ENCODE data around the gene SEMA6B. TPM values are rescaled to one million over a fixed set of nuclear protein-coding genes. Genes with fewer than 3 reads are reported as not detected.
A peak's percentile ranks its signal among the peaks of the same experiment; 100 is the strongest.
"Not testable (repeated sequence)": the region's sequence is repeated elsewhere in the genome, so short reads cannot be mapped to it uniquely, and the experiment has no call there.

The SEMA6B gene
- total RNA-seq, 1 experiment from 2014 or later = 8.4 TPM

DNA sequence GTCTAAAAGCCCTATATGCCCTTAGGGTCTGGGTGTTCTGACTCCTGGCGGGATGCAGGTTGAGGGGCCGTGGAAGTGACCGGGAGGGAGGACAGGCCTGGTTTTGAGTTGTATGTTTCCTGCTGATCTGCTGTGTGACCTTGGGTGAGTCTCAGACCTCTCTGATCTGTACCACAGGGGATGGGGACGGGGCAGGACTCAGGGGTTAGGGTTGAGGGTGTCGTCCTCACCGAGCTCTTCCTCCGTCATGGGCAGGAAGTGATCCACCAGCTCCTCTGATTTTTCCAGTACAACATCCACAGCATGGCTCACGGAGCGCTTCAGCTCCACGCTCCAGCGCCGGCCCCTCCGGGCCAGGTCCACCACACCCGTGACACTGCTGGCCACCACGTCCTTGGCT is 30.6 kb downstream of the SEMA6B start:
- DNase-seq (ENCODE audit: low spot score) = no peak

DNA sequence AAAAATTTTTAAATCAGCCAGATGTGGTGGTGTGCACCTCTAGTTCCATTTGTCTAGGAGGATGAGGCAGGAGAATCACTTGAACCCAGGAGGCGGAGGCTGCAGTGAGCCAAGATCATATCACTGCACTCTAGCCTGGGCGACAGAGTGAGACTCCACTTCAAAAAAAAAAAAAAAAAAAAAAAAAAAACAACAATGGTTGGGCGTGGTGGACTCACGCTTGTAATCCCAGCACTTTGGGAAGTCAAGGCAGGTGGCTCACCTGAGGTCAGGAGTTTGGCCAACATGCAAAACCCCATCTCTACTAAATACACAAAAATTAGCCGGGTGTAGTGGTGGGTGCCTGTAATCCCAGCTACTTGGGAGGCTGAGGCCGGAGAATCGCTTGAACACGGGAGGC is 32.1 kb downstream of the SEMA6B start:
- DNase-seq (ENCODE audit: low spot score) = not testable (repeated sequence)

- DNase-seq (ENCODE audit: low spot score) = no peak
Observed at GRCh38 chr19:4525563-4526002, 33.9 kb downstream of the SEMA6B start.

GRCh38 chr19:4524808-4525562 is 34.5 kb downstream of the SEMA6B start:
- DNase-seq (ENCODE audit: low spot score) = no peak

GRCh38 chr19:4523306-4524110 is 36.0 kb downstream of the SEMA6B start:
- peak; percentile 32 for DNase-seq (ENCODE audit: low spot score)

DNA sequence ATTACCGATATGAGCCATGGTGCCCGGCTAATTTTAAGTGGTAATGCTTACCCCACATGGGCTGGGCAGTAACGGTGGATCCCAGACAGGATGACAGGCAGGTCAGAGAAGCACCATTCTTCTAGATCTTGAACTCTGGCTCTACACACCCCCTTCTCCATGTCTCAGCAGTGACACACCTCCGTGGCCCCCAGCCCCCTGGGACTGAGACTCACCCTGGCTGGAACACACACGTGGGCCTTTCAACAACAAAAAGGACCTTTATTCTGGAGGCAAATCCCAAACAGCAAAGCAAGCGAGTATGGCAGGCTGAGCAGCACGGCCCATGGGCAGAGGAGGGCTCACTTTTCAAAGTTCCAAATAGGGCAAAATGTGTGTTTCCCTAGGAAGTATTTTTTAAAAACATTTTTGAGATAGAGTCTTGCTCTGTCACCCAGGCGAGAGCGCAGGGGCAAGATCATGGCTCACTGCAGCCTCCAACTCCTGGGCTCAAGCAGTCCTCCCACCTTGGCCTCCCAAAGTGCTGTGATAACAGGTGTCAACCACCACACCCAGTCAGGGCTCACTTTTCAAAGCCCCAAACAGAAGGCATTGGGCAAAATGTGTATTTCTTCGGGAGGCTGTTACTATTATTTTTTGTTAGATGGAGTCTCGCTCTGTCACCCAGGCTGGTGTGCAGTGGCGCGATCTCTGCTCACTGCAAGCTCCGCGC is 37.0 kb downstream of the SEMA6B start:
- DNase-seq (ENCODE audit: low spot score) = no peak

DNA sequence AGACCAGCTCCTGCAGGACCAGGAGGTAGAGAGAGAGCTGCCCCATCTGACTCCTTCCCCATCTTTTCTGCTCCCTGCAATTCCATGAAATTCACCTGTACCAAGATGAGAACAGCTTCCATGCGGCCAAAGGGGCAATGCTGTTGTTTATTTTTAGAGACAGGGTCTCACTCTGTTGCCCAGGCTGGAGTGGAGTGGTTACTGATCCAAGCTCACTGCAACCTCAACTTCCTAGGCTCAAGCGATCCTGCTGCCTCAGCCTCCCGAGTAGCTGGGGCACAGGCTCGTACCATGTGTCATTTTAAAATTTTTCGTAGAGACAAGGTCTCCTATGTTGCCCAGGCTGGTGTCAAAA is 37.6 kb downstream of the SEMA6B start:
- no peak for DNase-seq (ENCODE audit: low spot score)

DNA sequence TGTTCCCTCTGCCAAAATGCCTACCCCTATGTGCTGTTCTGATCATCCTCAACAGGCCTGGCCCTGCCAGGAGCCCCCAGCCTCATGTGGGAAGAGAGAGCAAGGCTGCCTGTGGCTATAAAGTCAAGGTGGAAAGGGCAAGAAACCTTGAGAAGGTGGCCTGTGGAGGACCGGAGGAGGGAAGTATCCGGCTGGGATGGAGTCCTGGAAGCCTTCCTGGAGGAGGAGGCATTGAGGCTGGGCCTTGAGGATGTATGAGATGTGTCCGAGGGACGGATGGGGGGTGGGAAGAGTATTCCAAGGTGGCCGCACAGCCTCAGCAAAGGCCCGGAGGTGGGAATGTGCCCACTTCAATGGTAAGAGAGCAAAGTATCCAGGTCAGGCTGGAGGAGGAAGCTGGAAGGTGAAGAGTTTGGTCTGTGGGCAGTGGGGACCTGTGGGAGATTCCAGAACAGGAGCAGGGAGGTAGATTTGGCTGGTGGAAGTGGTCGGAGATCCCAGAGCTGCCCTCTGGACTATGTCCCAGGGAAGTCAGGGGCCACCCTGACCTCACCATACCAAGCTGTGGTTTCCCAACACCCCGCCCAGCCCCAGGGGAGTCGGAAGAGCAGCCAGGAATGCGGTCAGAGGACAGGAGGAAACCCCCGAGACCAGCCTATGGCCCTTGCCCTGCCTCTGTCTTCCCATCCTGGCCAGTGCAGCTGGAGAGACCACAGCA is 38.2 kb downstream of the SEMA6B start:
- no peak for DNase-seq (ENCODE audit: low spot score)

DNA sequence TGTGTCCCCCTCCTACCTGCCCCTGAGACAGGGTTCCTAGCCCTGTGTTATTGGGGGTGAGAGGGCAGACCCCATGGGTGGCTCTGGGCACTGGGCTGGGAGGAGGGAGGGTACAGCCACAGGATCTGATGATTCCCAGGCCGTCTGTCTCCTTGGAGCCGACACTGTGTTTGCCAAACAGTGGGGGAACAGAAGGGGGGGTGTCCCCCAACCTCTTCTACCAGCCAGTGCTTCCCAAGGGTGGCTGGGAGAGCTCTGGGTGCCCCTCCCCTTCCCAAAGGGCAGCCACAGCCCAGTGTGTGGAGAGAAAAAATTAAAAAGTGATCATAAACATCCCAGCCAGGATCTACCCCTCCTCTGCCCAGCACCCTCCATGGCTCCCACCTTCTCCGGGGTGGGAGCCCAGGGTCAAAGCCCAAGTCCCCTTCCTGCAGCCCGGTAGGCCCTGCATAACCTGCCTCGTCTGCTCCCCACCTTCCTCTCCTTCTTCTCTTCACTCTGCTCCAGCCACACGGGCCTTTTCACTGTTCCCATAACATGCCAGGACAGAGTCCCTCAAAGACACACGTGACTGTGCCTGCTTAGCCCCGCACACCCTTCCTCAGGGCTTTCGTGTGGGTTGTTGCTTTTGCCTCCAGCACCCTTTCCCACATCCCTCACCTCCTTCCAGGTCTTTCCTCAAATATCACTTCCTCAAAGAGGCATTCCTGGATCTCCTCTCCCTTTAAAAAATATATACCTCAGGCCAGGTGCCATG is 39.8 kb downstream of the SEMA6B start:
- no peak for DNase-seq (ENCODE audit: low spot score)

GRCh38 chr19:4519172-4519496 is 40.4 kb downstream of the SEMA6B start:
- no peak for DNase-seq (ENCODE audit: low spot score)

DNA sequence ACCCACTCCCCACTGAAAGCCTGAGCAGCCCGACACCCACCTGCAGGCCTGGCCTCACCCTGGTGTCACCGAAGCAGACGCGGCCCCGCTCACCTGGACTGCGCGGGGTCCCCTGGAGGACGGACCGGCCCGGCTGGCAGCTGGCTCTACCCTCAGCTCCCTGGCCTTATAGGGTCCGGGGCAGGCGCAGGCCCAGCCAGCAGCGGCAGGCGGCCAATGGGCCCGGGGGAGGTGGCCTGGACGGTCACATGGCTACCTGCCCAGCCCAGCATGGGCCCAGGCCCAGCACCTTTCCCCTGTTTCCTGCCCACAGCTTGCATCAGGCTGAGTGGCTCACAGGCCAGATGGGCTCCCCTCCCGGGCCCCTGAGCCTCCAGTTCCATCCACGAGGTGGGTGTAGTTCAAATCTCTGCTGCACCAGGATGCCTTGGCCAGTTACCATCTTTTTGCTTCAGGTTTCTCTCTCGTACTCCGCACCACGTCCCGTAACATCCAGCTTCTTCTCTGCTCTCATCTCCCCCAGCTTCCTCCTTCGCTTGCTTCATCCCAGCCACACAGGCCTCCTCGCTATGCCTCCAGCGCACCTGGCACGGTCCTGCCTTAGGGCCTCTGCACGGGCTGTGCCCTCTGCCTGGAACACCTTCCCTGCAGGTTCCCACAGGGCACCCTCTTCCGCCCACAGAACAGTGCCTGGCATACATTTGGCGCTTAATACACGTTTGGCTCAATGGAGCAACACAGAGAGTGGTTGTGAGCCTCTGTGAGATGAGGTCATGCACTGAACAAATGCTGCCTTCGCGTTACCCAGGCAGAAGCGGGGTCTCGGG is 40.9 kb downstream of the SEMA6B start, which contains the start of gene PLIN4:
Gene PLIN4, minus strand, starts transcription at position 142 of the 827 bp plus-strand sequence. CDS start 214 bp downstream, outside the sequence.
- DNase-seq (ENCODE audit: low spot score) = peak; percentile 69

GRCh38 chr19:4517451-4518057 is 41.9 kb downstream of the SEMA6B start:
- no peak for DNase-seq (ENCODE audit: low spot score)

GRCh38 chr19:4516939-4517300 is 42.6 kb downstream of the SEMA6B start:
- no peak for DNase-seq (ENCODE audit: low spot score)

DNA sequence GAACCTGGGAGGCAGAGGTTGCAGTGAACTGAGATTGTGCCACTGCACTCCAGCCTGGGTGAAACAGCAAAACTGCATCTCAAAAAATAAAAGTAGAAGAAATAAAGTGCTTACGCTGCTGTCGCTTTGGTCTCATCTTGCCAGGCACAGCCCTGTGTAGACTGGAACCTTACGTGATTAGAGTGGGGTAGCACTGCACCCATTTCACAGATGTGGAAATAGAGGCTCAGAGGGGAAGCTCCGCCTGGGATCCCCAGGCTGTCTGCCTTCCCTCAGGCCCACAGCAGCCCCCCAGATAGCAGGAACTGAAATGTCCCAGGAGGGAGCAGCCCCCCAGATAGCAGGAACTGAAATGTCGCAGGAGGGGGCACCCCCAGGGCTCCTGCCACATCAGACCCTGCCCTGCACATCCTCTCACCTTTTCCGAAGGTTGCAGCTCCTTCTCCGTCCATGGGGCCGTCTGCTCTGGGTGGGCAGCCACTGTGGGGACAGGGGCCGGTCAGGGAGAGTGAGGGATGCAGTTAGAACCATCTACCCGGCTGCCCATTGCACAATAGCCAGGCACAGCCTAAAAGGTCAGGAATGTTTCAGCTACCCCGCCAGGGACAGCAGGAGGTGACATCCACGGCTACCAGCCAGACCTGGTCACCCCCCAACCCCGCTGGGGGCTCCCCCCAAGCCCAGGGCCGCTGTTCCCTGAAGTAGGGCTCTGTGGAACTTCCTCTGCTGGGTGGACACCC is 43.1 kb downstream of the SEMA6B start:
- no peak for DNase-seq (ENCODE audit: low spot score)

- DNase-seq (ENCODE audit: low spot score) = no peak
Observed at GRCh38 chr19:4515732-4516131, 43.8 kb downstream of the SEMA6B start.

GRCh38 chr19:4513248-4513647 is 46.2 kb downstream of the SEMA6B start:
- no peak for DNase-seq (ENCODE audit: low spot score)

GRCh38 chr19:4512070-4512469 is 47.4 kb downstream of the SEMA6B start:
- no peak for DNase-seq (ENCODE audit: low spot score)

GRCh38 chr19:4511300-4512054 is 48.0 kb downstream of the SEMA6B start:
- DNase-seq (ENCODE audit: low spot score) = no peak
